Measurements from ENCODE around the gene MSI2.

DNA sequence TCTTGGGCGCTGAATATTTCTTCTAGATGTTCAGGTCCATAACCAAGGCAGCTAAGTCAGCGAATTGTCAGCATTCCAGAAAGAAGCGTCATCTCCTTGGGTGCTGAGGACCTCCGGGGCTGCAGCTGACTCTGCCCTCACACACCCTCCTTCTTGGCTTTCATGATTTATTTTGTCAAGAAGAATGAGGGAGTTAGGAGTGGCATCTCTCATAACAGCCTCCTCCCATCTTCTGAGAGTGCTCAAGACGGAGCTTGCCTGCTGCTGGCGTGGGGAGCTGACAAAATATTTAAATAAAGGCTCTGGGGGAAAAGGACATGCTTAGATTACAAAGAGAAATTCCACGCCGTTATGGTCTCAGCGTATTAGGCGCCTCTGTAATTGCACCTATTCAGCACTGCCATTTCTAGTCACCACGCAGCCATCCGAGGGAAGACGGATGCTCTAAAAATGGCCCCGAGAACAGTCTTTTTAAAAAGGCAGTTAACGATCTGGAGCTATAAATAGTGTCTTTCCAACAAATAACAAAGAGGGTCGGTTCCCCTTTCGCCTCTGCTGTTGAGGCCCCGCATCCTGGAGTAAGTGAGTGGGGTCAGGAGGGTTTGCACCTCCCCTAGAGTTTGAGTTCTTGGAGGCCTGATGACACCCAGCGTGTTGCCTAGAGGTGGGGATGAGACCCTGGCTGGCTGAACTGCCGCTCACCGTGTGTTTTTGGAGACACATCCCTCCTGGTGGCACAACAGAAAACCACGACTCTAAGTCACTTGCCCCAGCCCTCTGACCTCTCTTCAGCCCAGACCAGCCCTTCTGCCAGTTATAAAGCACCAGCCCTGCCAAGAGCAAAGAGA is 301.7 kb downstream of the MSI2 start:
- TF ChIP-seq, protein P1, sequence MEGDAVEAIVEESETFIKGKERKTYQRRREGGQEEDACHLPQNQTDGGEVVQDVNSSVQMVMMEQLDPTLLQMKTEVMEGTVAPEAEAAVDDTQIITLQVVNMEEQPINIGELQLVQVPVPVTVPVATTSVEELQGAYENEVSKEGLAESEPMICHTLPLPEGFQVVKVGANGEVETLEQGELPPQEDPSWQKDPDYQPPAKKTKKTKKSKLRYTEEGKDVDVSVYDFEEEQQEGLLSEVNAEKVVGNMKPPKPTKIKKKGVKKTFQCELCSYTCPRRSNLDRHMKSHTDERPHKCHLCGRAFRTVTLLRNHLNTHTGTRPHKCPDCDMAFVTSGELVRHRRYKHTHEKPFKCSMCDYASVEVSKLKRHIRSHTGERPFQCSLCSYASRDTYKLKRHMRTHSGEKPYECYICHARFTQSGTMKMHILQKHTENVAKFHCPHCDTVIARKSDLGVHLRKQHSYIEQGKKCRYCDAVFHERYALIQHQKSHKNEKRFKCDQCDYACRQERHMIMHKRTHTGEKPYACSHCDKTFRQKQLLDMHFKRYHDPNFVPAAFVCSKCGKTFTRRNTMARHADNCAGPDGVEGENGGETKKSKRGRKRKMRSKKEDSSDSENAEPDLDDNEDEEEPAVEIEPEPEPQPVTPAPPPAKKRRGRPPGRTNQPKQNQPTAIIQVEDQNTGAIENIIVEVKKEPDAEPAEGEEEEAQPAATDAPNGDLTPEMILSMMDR (IDR thresholded peaks at IDR 0.05) = no peak
- TF ChIP-seq POLR2A (IDR thresholded peaks at IDR 0.05) = no peak
